OCI-LY7 (cell line): ENCODE measurements around the gene PDE2A. TPM values are rescaled to one million over a fixed set of nuclear protein-coding genes. Genes with fewer than 3 reads are reported as not detected.

Experiments used
- BruUV-seq: library from RNA; stranded (reverse); fragments of 400-500 nt; replicated peaks from 2 replicates; lab custom pipeline; 2021; lab: Mats Ljungman, UMichigan
- CTCF ChIA-PET: fragments of 300-600 bp; sonication (Branson Sonifier 250); formaldehyde crosslinking; loops from one replicate; lab custom pipeline; 2022; ENCODE audit warnings: antibody characterized with exemption; ENCODE audit not compliant: unreplicated experiment; lab: Charles Lee
- POLR2A ChIA-PET: fragments of 300-600 bp; sonication (Branson Sonifier 250); formaldehyde crosslinking; loops from one replicate; lab custom pipeline; 2022; ENCODE audit warnings: antibody characterized with exemption; lab: Charles Lee
- DNase-seq: peaks from one replicate; pipeline ENCODE4 v3.0.0-alpha.2; 2015; ENCODE audit warnings: low spot score
- H2AFZ ChIP-seq: fragments of 200-600 bp; sonication (generic), shearing (Covaris generic); 2 replicates; pipeline ENCODE4 v1.6.1; 2014; ENCODE audit warnings: mild to moderate bottlenecking, antibody characterized with exemption, low read length, moderate library complexity
- H3K27ac ChIP-seq: fragments of 200-600 bp; sonication (generic); 2 replicates; pipeline ENCODE4 v1.5.1; 2014; ENCODE audit warnings: mixed run types, low read depth, mild to moderate bottlenecking, moderate library complexity, low read length, inconsistent platforms; ENCODE audit not compliant: poor library complexity, severe bottlenecking
- H3K36me3 ChIP-seq: fragments of 200-600 bp; sonication (generic); 2 replicates; pipeline ENCODE4 v1.6.1; 2014; ENCODE audit warnings: mild to moderate bottlenecking, antibody characterized with exemption, low read length, moderate library complexity, mixed read lengths; ENCODE audit not compliant: insufficient read depth
- H3K4me1 ChIP-seq: fragments of 200-600 bp; sonication (generic); 2 replicates; pipeline ENCODE4 v1.5.1; 2014; ENCODE audit warnings: mild to moderate bottlenecking, low read length; ENCODE audit not compliant: insufficient read depth, poor library complexity, severe bottlenecking
- H3K4me2 ChIP-seq: fragments of 200-600 bp; sonication (generic); 2 replicates; pipeline ENCODE4 v1.6.1; 2014; ENCODE audit warnings: mild to moderate bottlenecking, low read length
- H3K4me3 ChIP-seq: fragments of 200-600 bp; sonication (generic); 2 replicates; pipeline ENCODE4 v1.5.1; 2014; ENCODE audit warnings: mild to moderate bottlenecking, low read depth, low read length; ENCODE audit not compliant: poor library complexity, severe bottlenecking
- H3K79me2 ChIP-seq: fragments of 200-600 bp; sonication (generic); 2 replicates; pipeline ENCODE4 v1.6.1; 2016; ENCODE audit warnings: low read depth, mild to moderate bottlenecking, low read length, moderate library complexity, mixed read lengths; ENCODE audit not compliant: insufficient read depth
- H3K9me2 ChIP-seq: fragments of 200-600 bp; sonication (generic); 2 replicates; pipeline ENCODE4 v1.6.1; 2016; ENCODE audit warnings: mild to moderate bottlenecking, low read length, mixed read lengths; ENCODE audit not compliant: insufficient read depth
- H3K9me3 ChIP-seq: fragments of 200-600 bp; sonication (generic); 2 replicates; pipeline ENCODE4 v1.6.1; 2014; ENCODE audit warnings: mild to moderate bottlenecking, mixed run types, low read length, mixed read lengths
- H4K20me1 ChIP-seq: fragments of 200-600 bp; sonication (generic); 2 replicates; pipeline ENCODE4 v1.6.1; 2014; ENCODE audit warnings: mild to moderate bottlenecking, antibody characterized with exemption, low read length, moderate library complexity, mixed read lengths; ENCODE audit not compliant: insufficient read depth
- CTCF ChIP-seq: fragments of 200-600 bp; sonication (generic); conservative IDR thresholded peaks from 2 replicates; pipeline ENCODE4 v1.5.1; 2014; ENCODE audit warnings: mild to moderate bottlenecking, antibody characterized with exemption, low read length, moderate library complexity, mixed read lengths
- EZH2phosphoT487 ChIP-seq: fragments of 200-600 bp; sonication (generic); IDR thresholded peaks from 2 replicates; pipeline ENCODE4 v1.6.1; 2018; ENCODE audit warnings: low read depth, borderline replicate concordance, mild to moderate bottlenecking, mixed run types, antibody characterized with exemption, low read length, moderate library complexity, mixed read lengths
- intact Hi-C: fragments of 100-400 bp; cut with micrococcal nuclease; formaldehyde crosslinking; loops from one replicate; pipeline ENCODE4 v1.10.0; 2022; ENCODE audit not compliant: unreplicated experiment
- total RNA-seq, 2 experiments: library from RNA; depleted of rRNA in 1 of 2; stranded (reverse); fragments of >200 nt in 1 of 2; shearing (Covaris generic) in 1 of 2; gene quantifications; 2 replicates each; pipeline ENCODE4 v1.2.3, GENCODE V29; 2014 to 2022

PDE2A gene
- total RNA-seq, 2 experiments from 2014 or later, result 0.68 TPM; not detected in 1

- intact Hi-C loops, result no loop called here
- Histone ChIP-seq H3K4me2 (no peak overlapping the region), H3K9me3 (no peaks in the 10 kb centered on the region), H3K36me3 (peaks cover 65% of the 10 kb centered on the region; the same call in 1 of the 2 replicates), H3K9me2 (no peaks in the 10 kb centered on the region), H3K27ac (no peak overlapping the region), H3K4me3 (no peak overlapping the region), H3K4me1 (no peaks in the 10 kb centered on the region), H4K20me1 (no peaks in the 10 kb centered on the region), H2AFZ (no peak overlapping the region), H3K79me2 (no peaks in the 10 kb centered on the region)
- DNase-seq, result no peak
- TF ChIP-seq CTCF (no peak), EZH2phosphoT487 (no peak)
- ChIA-PET POLR2A (no interaction called here), CTCF (no interaction called here)
- no TSS peak for BruUV-seq
These were observed 25.9 kb upstream of the PDE2A start for GRCh38 chr11:72700146-72700545.

- H3K36me3 ChIP-seq, result peaks cover 76% of the 10 kb centered on the region
- H2AFZ ChIP-seq, result no peak overlapping the region
- CTCF ChIA-PET, result no interaction called here
These were observed 23.6 kb upstream of the PDE2A start for GRCh38 chr11:72697814-72698213.

More at GRCh38 chr11:72697814-72698213, 23.6 kb upstream of the PDE2A start:
- Histone ChIP-seq H3K4me3 (no peak overlapping the region), H3K4me1 (no peaks in the 10 kb centered on the region), H3K4me2 (no peak overlapping the region), H3K27ac (no peak overlapping the region), H3K79me2 (no peaks in the 10 kb centered on the region), H3K9me2 (no peaks in the 10 kb centered on the region), H4K20me1 (no peaks in the 10 kb centered on the region), H3K9me3 (no peaks in the 10 kb centered on the region)
- TF ChIP-seq EZH2phosphoT487 (no peak), CTCF (no peak)
- no peak for DNase-seq
- POLR2A ChIA-PET, result no interaction called here
- intact Hi-C loops, result no loop called here
- no TSS peak for BruUV-seq
